Heart left ventricle (tissue), 13 donors: Measurements from ENCODE around the gene SNX5.

Experiments used
- CTCF ChIP-seq, 12 donors: fragments of 200-600 bp; sonication (generic) in 4 of 12; IDR thresholded peaks; one replicate each; pipeline versions ENCODE4 v1.5.0 to v1.8.0; 2018 to 2022; ENCODE audit warnings: antibody characterized with exemption in 12 of 12, mild to moderate bottlenecking in 5 of 12
- POLR2A ChIP-seq, 2 donors: fragments of 450-650 bp; IDR thresholded peaks; one replicate each; pipeline ENCODE4 v1.6.1; 2017; ENCODE audit warnings: antibody characterized with exemption in 2 of 2, mild to moderate bottlenecking in 2 of 2, moderate library complexity in 2 of 2
- donor health status: ischemic (EF 13 %, LVEDD 7.1; RV severe dilation, severe dysfunction).
- donor health status: DM: no; HTN: yes; CAD: no.
- donor health status: DM: no; HTN: no; CAD: no.
- donor health status: ischemic (EF 25% LVEDD 6.9; RV normal size, moderate dysfunction).
- donor health status: ischemic (EF 25% LVEDD 5.7; RV mildly dilated, moderate dysfunction).
- donor health status: ischemic (EF 35%, LVEDD 5.7; RV mildly dilated, moderate dysfunction).
- donor health status: nonischemic (EF 11% LVEDD 7.7; RV severe dilation, severe dysfunction).
- donor health status: DM: yes; HTN: yes; CAD: no.
- donor health status: PGD.
- donor health status: ischemic (EF 29% LVEDD 5.4; RV normal size, mild dysfunction).
- donor health status: nonischemic (EF 23%, LVEDD 6.1; RV moderate dilation, normal function).

- no peak for TF ChIP-seq POLR2A (IDR thresholded peaks at IDR 0.05)
- TF ChIP-seq CTCF (IDR thresholded peaks at IDR 0.05) = no peak
These were observed 2.9 kb upstream of the SNX5 start for GRCh38 chr20:17971300-17972013.
